HepG2 (cell line): ENCODE results near the gene OR52K1. TPM values are rescaled to one million over a fixed set of nuclear protein-coding genes. Genes with fewer than 3 reads are reported as not detected.

Experiments
- ATAC-seq: fragments of 200-7000 bp; cut with Tn5 transposase; 3 replicates; pipeline ENCODE4 v1.9.1; 2020; ENCODE audit warnings: mild to moderate bottlenecking, moderate library complexity
- BruUV-seq: library from RNA; stranded (reverse); fragments of 400-500 nt; replicated peaks from 2 replicates; lab custom pipeline; 2021; lab: Mats Ljungman, UMichigan
- CTCF ChIA-PET: fragments of 300-600 bp; formaldehyde crosslinking; extraction: SDS; loops from one replicate; lab custom pipeline; 2021; ENCODE audit warnings: low total read pairs, inconsistent platforms, low intra/inter-chr PET ratio; lab: Yijun Ruan, JAX
- POLR2A ChIA-PET: fragments of 350-600 bp; sonication (Branson Sonifier 250); formaldehyde crosslinking; loops from one replicate; lab custom pipeline; 2020; ENCODE audit warnings: antibody characterized with exemption, inconsistent platforms; lab: Yijun Ruan, JAX
- DNase-seq: peaks from one replicate; pipeline ENCODE4 v3.0.0-alpha.2; 2015; ENCODE audit warnings: low spot score
- FAIRE-seq: peaks from 3 replicates; lab custom pipeline; 2011; peaks lifted over from hg19 to GRCh38; lab: Jason Lieb, UNC
- H2AFZ ChIP-seq: one replicate; pipeline ENCODE4 v1.6.1; 2011; ENCODE audit warnings: low read length, inconsistent platforms
- H3K27ac ChIP-seq: fragments of 300-600 bp; 3 replicates; pipeline ENCODE4 v1.8.0; 2011; ENCODE audit warnings: mixed run types, mild to moderate bottlenecking, mixed read lengths, low read length, inconsistent platforms; ENCODE audit not compliant: insufficient read depth; ENCODE audit errors: extremely low read length
- H3K27me3 ChIP-seq, 2 experiments: fragments of 200-600 bp in 1 of 2; 2 replicates in 1 of 2; 3 replicates in 1 of 2; pipeline versions ENCODE4 v1.6.0 to v1.8.0; 2011; ENCODE audit warnings: low read length in 2 of 2, mild to moderate bottlenecking in 2 of 2, moderate library complexity in 2 of 2, inconsistent platforms in 1 of 2; ENCODE audit not compliant: insufficient read depth in 2 of 2, control insufficient read depth in 1 of 2
- H3K36me3 ChIP-seq, 2 experiments: fragments of 200-600 bp in 1 of 2; replicated peaks in 1 of 2; 2 replicates in 1 of 2; 3 replicates in 1 of 2; pipeline versions ENCODE4 v1.5.1 to v1.8.0; 2011; ENCODE audit warnings: low read length in 2 of 2, inconsistent platforms in 1 of 2; ENCODE audit not compliant: insufficient read depth in 2 of 2, control insufficient read depth in 1 of 2
- H3K4me1 ChIP-seq: 2 replicates; pipeline ENCODE4 v1.5.1; 2012; ENCODE audit warnings: low read length, inconsistent platforms; ENCODE audit not compliant: insufficient read depth
- H3K4me2 ChIP-seq: 2 replicates; pipeline ENCODE4 v1.6.0; 2011; ENCODE audit warnings: low read depth, low read length, inconsistent platforms
- H3K4me3 ChIP-seq, 3 experiments: fragments of 200-600 bp in 1 of 3; sonication (generic), shearing (Covaris generic) in 1 of 3; replicated peaks in 1 of 3; 2 replicates each; pipeline ENCODE4 v1.5.1; 2011 to 2016; ENCODE audit warnings: low read length in 3 of 3, inconsistent platforms in 2 of 3, low read depth in 2 of 3, mild to moderate bottlenecking in 2 of 3, control low read depth in 1 of 3, mixed read lengths in 1 of 3; ENCODE audit not compliant: insufficient read depth in 1 of 3
- H3K79me2 ChIP-seq: one replicate; pipeline ENCODE4 v1.6.1; 2011; ENCODE audit warnings: low read length, inconsistent platforms; ENCODE audit not compliant: insufficient read depth
- H3K9ac ChIP-seq: 2 replicates; pipeline ENCODE4 v1.6.0; 2011; ENCODE audit warnings: mild to moderate bottlenecking, low read depth, low read length, inconsistent platforms; ENCODE audit not compliant: insufficient read depth
- H3K9me3 ChIP-seq: 2 replicates; pipeline ENCODE4 v1.5.1; 2012; ENCODE audit warnings: mild to moderate bottlenecking, low read length
- H4K20me1 ChIP-seq: 2 replicates; pipeline ENCODE4 v1.6.0; 2011; ENCODE audit warnings: inconsistent platforms, mild to moderate bottlenecking, low read length, moderate library complexity; ENCODE audit not compliant: insufficient read depth
- KDM2A ChIP-seq: sonication (generic); formaldehyde crosslinking; IDR thresholded peaks from 2 replicates; pipeline ENCODE4 v1.4.0; 2020; ENCODE audit warnings: low read depth, missing genetic modification reagents, borderline replicate concordance
- MAFF ChIP-seq: IDR thresholded peaks from 2 replicates; pipeline ENCODE4 v1.6.1; 2011; ENCODE audit warnings: low read depth, low read length, improper control_type of control experiment
- PLRG1 ChIP-seq: fragments of 450-650 bp; conservative IDR thresholded peaks from 2 replicates; pipeline ENCODE4 v1.6.1; 2016
- ZNF30 ChIP-seq: sonication (generic); formaldehyde crosslinking; IDR thresholded peaks from 2 replicates; pipeline ENCODE4 v1.5.0; 2020; ENCODE audit warnings: mild to moderate bottlenecking, missing genetic modification reagents
- ZNF570 ChIP-seq: sonication (generic); formaldehyde crosslinking; IDR thresholded peaks from 2 replicates; pipeline ENCODE4 v1.4.0; 2020; ENCODE audit warnings: mild to moderate bottlenecking, missing genetic modification reagents, borderline replicate concordance
- WGBS: methylation state at CpG from one replicate; pipeline ENCODE4 v1.1.6; 2017; ENCODE audit warnings: low lambda C conversion rate; 5-methylcytosine and 5-hydroxymethylcytosine counted together
- in situ Hi-C: cut with HindIII; loops from 2 replicates; pipeline ENCODE4 v1.10.0; 2017; ENCODE audit warnings: low pct_unique_long_range_greater_than_20kb; ENCODE audit not compliant: extremely low pct_ligation_motif_present
- intact Hi-C: fragments of 100-400 bp; cut with micrococcal nuclease; formaldehyde crosslinking; loops from one replicate; pipeline ENCODE4 v1.10.0; 2022; ENCODE audit not compliant: unreplicated experiment
- polyA plus RNA-seq, 8 experiments: library from polyadenylated mRNA; depleted of rRNA in 3 of 8; stranded (reverse) in 7 of 8; unstranded in 1 of 8; fragments of >200 nt; fragmentation: Illumina TruSeq in 4 of 8; extraction: Trizol in 4 of 8; gene quantifications; 2 replicates each; pipeline versions ENCODE4 v1.2.1 to v1.2.3, GENCODE V29; 2011 to 2016; ENCODE audit warnings: low read depth in 4 of 8, missing spikeins in 1 of 8, mixed read lengths in 1 of 8; ENCODE audit not compliant: insufficient read depth in 1 of 8
- total RNA-seq, 5 experiments: library from RNA; depleted of rRNA; stranded (reverse); fragments of >200 nt; fragmentation: Illumina TruSeq; extraction: Trizol; gene quantifications; 2 replicates each; pipeline ENCODE4 v1.2.3, GENCODE V29; 2016; ENCODE audit warnings: low read depth in 1 of 5
- TF ChIP-seq, protein P1 (sequence below): sonication (generic); formaldehyde crosslinking; IDR thresholded peaks from 2 replicates; pipeline ENCODE4 v1.4.0; 2020; ENCODE audit warnings: missing genetic modification reagents
- TF ChIP-seq, protein P2 (sequence below): sonication (generic); formaldehyde crosslinking; IDR thresholded peaks from 2 replicates; pipeline ENCODE4 v1.5.0; 2020; ENCODE audit warnings: missing genetic modification reagents, mild to moderate bottlenecking, borderline replicate concordance

OR52K1 gene
- total and polyA plus RNA-seq, 2 of the 13 experiments (the other 11 are each of a cell fraction or from before 2014, with no cell fraction given): not detected

- CTCF ChIA-PET: no interaction called here
- ATAC-seq: no peak
These were observed 14.4 kb upstream of the OR52K1 start for GRCh38 chr11:4467811-4468606.

More at GRCh38 chr11:4467811-4468606, 14.4 kb upstream of the OR52K1 start:
- Histone ChIP-seq H3K4me3 (no peak overlapping the region), H3K4me2 (no peak overlapping the region), H3K27ac (no peak overlapping the region), H3K4me1 (no peaks in the 10 kb centered on the region), H3K27me3 (peaks cover 0 to 5% of the 10 kb centered on the region in 2 experiments; a peak in 2 of 5 replicates), H2AFZ (no peak overlapping the region), H3K9me3 (peaks cover 18% of the 10 kb centered on the region; the same call in 1 of the 2 replicates), H4K20me1 (0 out of 2 replicates have a peak, but pooled peaks cover 2% of the 10 kb centered on the region), H3K36me3 (no peaks in the 10 kb centered on the region), H3K79me2 (no peaks in the 10 kb centered on the region), H3K9ac (no peak overlapping the region)
- intact Hi-C loops (no loop called here), in situ Hi-C loops (no loop called here)
- BruUV-seq: no TSS peak
- 21% methylated on average over 3 of the region's 3 CpGs for WGBS
- DNase-seq (no peak), FAIRE-seq (no peak)
- TF ChIP-seq MAFF (no peak), PLRG1 (no peak), KDM2A (CRISPR knock-in tag) (no peak), ZNF570 (CRISPR knock-in tag) (no peak), ZNF30 (CRISPR knock-in tag) (no peak)
- TF ChIP-seq, protein P1, sequence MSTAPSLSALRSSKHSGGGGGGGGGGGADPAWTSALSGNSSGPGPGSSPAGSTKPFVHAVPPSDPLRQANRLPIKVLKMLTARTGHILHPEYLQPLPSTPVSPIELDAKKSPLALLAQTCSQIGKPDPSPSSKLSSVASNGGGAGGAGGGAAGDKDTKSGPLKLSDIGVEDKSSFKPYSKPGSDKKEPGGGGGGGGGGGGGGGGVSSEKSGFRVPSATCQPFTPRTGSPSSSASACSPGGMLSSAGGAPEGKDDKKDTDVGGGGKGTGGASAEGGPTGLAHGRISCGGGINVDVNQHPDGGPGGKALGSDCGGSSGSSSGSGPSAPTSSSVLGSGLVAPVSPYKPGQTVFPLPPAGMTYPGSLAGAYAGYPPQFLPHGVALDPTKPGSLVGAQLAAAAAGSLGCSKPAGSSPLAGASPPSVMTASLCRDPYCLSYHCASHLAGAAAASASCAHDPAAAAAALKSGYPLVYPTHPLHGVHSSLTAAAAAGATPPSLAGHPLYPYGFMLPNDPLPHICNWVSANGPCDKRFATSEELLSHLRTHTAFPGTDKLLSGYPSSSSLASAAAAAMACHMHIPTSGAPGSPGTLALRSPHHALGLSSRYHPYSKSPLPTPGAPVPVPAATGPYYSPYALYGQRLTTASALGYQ (CRISPR knock-in tag): no peak
- TF ChIP-seq, protein P2, sequence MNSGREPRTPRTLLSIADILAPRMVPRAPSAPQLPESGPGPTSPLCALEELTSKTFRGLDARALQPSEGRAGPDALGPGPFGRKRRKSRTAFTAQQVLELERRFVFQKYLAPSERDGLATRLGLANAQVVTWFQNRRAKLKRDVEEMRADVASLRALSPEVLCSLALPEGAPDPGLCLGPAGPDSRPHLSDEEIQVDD (CRISPR knock-in tag): no peak
- POLR2A ChIA-PET: no interaction called here
